ENCODE data around the gene LGI4.

LGI4 gene

DNA sequence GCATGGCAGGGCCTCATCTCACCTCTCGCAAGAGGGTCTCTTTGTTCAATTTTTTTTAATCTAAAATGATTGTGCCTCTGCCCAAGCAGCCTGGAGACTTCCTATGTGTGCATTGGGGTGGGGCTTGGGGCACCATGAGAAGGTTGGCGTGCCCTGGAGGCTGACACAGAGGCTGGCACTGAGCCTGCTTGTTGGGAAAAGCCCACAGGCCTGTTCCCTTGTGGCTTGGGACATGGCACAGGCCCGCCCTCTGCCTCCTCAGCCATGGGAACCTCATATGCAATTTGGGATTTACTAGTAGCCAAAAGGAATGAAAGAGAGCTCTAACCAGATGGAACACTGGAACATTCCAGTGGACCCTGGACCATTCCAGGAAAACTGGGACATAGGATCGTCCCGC lies 11.3 kb downstream of the LGI4 start:
- DNase-seq (ENCODE audit: low read depth in 2 of 2), result no peak

GRCh38 chr19:35122687-35123551 lies 11.9 kb downstream of the LGI4 start:
- DNase-seq (ENCODE audit: low read depth in 2 of 2), result no peak

- no peak for DNase-seq (ENCODE audit: low read depth in 2 of 2)
Measured at GRCh38 chr19:35120898-35121297, 14.0 kb downstream of the LGI4 start.

- no peak for DNase-seq (ENCODE audit: low read depth in 2 of 2)
Measured at GRCh38 chr19:35120492-35120891, 14.4 kb downstream of the LGI4 start.

DNA sequence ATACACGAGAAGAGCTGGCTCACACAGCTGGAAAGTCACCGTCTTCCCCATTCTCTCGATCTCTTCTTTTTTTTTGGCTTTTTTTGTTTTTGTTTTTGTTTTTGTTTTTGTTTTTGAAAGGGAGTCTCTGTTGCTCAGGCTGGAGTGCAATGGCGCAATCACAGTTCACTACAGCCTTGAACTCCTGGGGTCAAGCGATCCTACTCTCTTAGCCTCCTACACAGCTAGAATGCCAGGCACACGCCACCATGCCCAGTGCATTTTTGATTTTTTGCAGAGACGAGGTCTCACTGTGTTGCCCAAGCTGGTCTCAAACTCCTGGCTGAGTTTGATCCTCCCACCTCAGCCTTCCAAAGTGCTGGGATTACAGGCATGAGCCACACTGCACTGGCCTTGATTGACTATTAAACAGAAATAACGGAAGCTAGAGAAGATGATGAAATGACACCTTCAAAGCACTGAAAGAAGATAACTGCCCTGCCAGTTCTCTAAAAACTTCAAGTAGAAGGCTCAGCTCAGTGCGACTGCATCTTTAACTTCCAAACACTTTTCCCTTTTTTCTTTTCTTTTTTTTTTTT lies 15.2 kb downstream of the LGI4 start:
- DNase-seq (ENCODE audit: low read depth in 2 of 2), result no peak

DNA sequence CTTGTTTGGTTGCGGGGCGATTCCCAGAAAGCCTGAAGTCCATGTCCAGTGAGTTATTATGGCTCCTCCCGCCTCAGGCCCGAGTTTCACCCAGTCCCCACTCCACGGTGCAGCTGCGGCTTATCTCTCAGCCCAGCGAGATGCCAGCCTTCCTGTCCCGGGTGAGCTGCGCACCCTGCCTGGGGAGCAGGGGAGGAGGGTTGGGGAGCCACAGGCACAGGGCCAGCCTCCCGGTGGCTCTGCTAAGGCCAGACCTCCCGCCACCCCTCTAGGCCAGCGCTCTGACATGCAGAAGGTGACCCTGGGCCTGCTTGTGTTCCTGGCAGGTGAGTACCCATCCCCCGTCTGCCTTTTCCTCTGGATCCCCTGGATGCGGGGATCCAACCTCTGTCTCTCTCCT lies 15.8 kb downstream of the LGI4 start:
- no peak for DNase-seq (ENCODE audit: low read depth in 2 of 2)

GRCh38 chr19:35118268-35119020 lies 16.4 kb downstream of the LGI4 start:
- DNase-seq (ENCODE audit: low read depth in 2 of 2), result no peak

- no peak for DNase-seq (ENCODE audit: low read depth in 2 of 2)
Measured at GRCh38 chr19:35117799-35118198, 17.1 kb downstream of the LGI4 start.

- no peak for DNase-seq (ENCODE audit: low read depth in 2 of 2)
Measured at GRCh38 chr19:35117116-35117515, 17.7 kb downstream of the LGI4 start.

DNA sequence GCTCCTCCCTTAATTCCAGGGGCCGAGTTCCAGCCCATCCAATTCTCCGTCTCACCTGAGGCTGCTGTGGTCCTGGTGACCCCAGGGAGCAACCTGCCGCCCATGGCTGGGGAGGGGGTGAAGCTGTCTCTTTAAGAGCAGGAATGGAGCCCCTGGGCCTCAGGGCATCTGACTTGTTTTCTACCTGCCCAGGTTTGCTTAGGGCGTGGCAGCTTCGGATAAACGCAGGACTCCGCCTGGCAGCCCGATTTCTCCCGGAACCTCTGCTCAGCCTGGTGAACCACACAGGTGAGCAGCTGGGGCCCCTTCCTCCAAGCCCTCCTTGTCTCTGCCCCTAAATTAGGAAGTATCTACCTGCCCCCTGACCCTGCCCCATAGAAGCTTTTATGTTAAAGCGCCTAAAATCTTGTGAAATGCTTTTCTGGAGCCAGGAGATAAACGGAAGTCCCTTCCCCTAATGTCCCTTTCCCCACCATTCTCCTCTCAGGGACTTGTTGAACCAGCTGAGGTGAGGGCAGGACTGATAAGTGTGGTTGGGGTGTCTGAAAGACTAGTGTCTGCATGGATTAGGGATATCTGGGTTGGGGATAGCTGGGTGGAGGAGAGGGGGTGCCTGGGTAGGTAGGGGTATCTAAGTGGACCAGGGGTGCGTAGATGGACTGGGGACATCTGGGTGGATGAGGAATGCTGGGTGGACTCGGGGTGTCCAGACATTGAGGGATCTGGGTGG lies 18.6 kb downstream of the LGI4 start:
- no peak for DNase-seq (ENCODE audit: low read depth in 2 of 2)

DNA sequence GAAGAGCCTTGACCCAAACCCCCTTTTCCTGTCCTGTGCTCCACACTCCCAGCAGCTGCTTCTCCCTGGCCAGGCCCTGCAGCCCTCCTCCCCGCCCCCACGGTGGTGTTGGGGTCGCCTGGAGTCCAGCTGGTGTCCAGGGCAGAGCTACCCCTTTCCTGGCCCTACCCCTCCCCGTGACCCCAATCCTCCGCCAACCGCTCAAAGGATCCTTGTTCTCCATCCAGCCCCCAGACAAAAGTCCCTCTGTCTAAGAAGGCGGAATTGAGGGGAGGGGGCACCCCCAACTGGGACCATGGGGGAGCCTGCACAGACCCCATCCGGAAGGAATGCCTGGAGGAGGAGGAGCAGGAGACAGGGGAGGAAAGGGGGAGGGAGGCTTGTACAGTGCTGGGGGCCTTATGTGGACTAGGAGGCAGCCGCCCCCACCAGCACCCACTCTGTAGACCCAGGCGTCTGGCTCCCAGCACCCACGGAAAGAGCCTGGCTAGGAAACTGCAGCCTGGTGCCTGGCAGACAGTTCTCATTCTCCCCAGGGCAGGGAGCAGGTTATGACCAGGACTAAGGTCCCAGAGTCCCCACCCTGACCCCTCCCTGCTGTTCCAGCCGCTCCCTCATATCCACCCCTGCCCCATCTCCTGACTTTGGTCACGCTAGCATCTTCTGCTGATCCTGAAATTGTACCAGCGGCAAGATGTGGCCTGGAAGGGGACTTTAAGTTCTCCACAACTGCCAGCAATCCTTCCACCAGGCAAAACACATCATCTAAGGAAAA lies 19.5 kb downstream of the LGI4 start, which contains the start of gene FXYD3:
Gene FXYD3 (plus strand): TSS at position 647 of the 775 bp plus-strand sequence. CDS start 3,554 bp downstream, outside the sequence.
- no peak for DNase-seq (ENCODE audit: low read depth in 2 of 2)

DNA sequence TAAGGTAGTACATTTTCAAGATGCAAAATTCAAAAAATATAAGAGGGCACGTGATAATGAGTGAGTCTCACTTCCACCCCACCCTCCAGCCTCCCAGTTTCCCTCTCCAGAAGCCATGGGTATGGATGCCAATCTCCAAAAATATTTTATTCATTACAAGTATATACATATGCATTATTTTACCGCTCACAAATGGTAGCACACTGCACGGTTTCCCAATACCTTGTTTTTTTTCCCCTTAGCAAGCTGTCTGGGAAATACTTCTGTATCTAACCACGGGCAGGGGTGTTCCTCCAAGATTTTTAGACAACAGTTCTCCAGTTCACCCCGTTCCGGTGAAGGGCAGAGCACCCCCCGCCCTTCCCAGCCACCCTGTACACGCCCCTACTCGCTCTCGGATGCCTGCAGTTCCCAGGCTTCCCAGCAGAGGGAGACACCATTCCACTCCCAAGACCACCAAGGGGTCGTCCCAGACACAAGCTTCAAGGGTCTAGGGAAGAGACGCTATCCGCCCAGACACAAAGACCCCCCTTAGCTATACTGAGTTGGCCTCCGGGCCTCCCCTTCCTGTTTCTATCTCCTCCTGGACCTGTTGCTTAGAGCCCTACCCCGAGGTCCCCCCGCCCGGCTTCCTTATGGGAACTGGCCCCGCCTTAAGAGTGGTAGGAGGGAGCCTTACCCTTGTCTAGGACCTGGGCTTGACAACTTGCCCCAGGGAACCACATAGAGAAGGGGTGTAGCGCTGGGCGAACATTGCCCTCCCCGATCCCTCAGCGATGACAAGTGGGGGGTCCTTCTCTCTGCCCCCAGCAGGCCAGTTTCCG lies 20.3 kb downstream of the LGI4 start:
- peak; percentile 43 to 56 for DNase-seq (ENCODE audit: low read depth in 2 of 2)

DNA sequence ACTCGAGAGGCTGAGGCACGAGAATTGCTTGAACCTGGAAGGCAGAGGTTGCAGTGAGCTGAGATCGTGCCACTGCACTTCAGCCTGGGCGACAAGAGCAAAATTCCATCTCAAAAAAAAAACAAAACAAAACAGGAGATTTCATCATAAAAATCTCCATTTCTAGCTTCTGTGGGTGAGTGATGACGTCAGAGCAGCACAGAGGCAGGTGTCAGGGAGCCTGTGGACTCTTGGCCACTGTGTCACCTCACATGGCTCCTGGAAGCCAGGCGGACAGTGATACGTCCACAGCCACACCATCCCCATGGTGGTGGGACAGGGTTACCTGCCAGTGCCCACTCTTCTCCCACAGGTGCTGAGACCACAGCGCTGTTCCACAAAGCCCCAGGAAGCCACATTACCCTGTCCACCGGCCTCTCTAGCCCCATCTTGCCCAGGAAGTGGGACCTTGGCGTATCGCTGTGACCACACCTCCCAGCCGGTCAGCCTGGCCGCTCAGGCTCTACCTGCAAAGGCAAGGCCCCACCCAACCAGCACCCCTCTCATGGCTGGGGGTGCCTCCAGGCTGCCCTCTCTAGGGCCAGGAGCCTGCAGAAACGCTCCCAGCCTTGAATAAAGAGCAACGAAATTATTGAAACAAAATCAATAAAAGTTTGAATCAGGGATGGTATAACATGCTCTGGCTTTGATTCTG lies 21.7 kb downstream of the LGI4 start:
- DNase-seq (ENCODE audit: low read depth in 2 of 2), result no peak

DNA sequence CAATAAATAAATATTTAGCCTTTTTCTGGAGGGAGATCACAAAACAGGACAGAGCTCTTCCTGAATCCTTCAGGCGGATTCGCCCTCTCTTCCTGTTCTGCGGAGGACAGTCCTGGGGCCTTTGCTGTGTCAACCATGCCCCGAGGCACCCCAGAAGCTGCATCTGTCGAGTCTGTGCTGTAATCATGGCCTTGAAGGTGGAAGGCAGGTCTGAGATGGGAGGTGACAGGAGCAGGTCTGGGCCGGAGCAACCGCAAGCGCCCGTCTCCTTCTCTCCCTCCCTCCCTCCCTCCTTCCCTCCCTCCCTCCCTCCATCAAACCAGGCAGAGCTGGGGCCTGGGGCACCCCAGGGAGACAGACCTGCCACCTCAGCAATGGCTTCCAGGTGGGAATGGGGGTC lies 23.9 kb downstream of the LGI4 start:
- DNase-seq (ENCODE audit: low read depth in 2 of 2), result no peak

DNA sequence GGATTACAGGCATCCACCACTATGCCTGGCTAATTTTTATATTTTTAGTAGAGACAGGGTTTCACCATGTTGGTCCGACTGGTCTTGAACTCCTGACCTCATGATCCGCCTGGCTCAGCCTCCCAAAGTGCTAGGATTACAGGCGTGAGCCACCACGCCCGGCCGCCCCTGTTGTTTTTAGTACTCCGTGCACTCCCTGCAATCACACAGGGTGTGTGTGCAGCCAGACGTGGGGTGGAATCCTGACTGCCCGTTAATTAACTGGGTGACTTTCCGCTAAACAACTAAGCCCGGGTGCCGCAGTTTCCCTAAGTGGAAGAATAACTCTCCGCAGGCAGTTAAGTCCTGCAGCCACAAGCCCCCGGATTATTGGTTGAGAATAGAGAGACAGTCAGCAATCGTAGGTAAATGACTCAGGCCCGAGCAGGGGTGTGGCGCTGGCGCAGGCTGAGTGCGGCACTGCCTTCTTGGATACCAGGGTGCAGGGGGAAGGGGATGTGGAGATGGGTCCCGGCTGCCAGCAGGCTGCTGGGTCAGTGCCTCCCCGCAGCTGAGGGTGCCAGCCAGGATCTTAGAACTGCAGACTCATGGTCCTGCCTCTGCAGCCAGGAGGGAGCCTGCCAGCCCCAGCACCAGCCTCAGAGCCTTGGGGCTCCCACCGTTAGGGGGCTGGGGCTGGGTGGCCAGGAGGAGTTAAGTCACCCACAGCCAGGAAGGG lies 25.3 kb downstream of the LGI4 start:
- no peak for DNase-seq (ENCODE audit: low read depth in 2 of 2)

DNA sequence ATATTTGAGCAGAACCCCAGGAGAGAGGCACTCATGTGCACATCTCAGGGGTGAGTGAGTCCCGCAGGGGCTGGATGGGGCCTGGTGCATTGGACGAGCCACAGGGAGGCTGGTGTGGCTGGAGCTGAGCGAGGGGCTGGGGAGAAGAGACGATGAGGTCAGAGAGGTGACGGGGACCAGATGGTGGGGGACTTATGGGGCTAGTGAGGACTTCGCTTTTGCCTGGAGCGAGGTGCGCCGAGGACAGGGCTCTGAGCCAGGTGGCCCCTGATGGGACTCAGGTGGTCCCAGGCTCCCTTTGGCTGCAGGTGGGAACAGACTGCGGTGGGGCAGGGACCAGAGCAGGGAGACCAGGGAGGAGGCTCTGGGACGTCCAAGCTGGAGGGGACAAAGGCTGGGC lies 26.1 kb downstream of the LGI4 start:
- no peak for DNase-seq (ENCODE audit: low read depth in 2 of 2)

- no peak for DNase-seq (ENCODE audit: low read depth in 2 of 2)
Measured at GRCh38 chr19:35107545-35107944, 27.3 kb downstream of the LGI4 start.

DNA sequence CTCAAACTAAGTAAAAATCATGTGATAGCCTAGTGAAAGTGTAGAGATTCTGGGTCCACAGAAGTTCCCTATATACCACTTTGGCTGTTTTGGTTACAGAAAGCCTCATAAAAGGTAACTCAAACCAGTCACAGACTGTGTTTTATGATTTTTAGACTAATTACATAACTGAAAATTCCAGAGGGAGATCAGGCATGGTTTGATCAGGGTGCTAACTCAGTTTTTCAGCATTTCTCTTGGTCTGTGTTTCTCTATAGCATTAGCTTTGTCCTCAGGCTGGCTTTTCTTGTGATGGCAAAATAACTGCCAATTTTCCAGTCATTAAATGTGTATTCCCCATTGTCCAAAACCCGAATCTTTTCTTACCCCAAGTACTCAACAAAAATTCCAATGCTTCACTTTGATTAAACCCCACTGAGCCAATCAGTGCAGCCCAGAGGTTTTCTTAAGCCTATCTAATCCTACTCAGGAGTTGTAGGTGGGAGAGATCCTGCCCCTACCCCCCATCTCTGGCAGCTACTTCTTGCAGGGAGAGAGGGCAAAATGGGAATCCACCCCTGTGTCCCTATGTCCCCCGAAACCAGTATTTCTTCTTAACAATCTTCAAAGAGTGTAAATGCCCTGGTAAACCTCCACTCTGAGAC lies 27.8 kb downstream of the LGI4 start:
- no peak for DNase-seq (ENCODE audit: low read depth in 2 of 2)

DNA sequence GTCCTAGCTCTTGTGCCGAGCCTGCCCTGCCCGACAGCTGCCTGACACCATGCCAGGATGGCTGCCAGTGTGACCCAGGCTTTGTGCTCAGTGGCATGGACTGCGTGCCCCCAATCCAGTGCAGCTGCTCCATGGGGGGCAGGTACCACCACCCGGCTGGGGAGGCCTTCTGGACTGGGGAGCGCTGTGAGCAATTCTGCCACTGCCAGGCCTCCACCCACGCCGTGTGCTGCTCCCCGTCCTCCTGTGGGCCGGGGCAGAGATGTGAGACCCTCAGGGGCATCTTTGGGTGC lies 28.6 kb downstream of the LGI4 start:
- no peak for DNase-seq (ENCODE audit: low read depth in 2 of 2)

Data from stimulated activated CD4-positive, alpha-beta T cell treated with anti-CD3 and anti-CD28 coated beads, Interleukin-12 subunit alpha, Interleukin-12 subunit beta, amount 100 ng/mL, for 24 hours (primary cell).